ENCODE results near the gene NRBP1. TPM values are rescaled to one million over a fixed set of nuclear protein-coding genes. Genes with fewer than 3 reads are reported as not detected.

The NRBP1 gene
- total and polyA plus RNA-seq, 2 of the 4 experiments (the other 2 are of a cell fraction): 120 to 155 TPM

GRCh38 chr2:27441958-27442919 is 13.8 kb downstream of the NRBP1 start, which contains the start of gene KRTCAP3:
TSS of gene KRTCAP3 (plus strand) at chr2:27442381. CDS start at chr2:27442413, 32 bp downstream.
- Histone ChIP-seq H3K9ac (ENCODE audit: low read depth, low read length) (no peak within 1 kb of the TSS), H3K4me2 (ENCODE audit: low read depth, low read length) (no peak within 1 kb of the TSS), H2BK5ac (ENCODE audit: low read depth, low read length, poor library complexity, severe bottlenecking) (no peak within 1 kb of the TSS), H3K23ac (ENCODE audit: low read depth, low read length) (no peak within 1 kb of the TSS), H4K20me1 (ENCODE audit: insufficient read depth, low read length) (peaks cover 4% of the 10 kb centered on the region), H3K4ac (ENCODE audit: low read depth, low read length) (no peak within 1 kb of the TSS), H3K56ac (ENCODE audit: extremely low read depth, insufficient read depth, low read length) (no peak within 1 kb of the TSS), H4K8ac (ENCODE audit: low read depth in 2 of 2, low read length in 2 of 2) (no peak within 1 kb of the TSS), H3K27ac (ENCODE audit: insufficient read depth, low read length) (no peak within 1 kb of the TSS), H3K18ac (ENCODE audit: low read depth, low read length) (no peak within 1 kb of the TSS), H3K79me1 (ENCODE audit: low read depth in 1 of 2, low read length in 2 of 2) (no peaks in the 10 kb centered on the region; a peak in 1 of 4 replicates), H2BK120ac (ENCODE audit: low read depth, low read length) (no peak within 1 kb of the TSS), H3K14ac (replicated peaks; ENCODE audit: low read depth, low read length) (no peak within 1 kb of the TSS), H3K27me3 (ENCODE audit: control insufficient read depth, insufficient read depth, low read length) (no peaks in the 10 kb centered on the region), H3K36me3 (ENCODE audit: control insufficient read depth, insufficient read depth, low read length) (peaks cover 39% of the 10 kb centered on the region), H3K9me3 (ENCODE audit: control insufficient read depth, insufficient read depth, low read length) (no peaks in the 10 kb centered on the region), H2BK20ac (ENCODE audit: low read depth, low read length) (no peak within 1 kb of the TSS), H3K9me1 (ENCODE audit: insufficient read depth, low read length) (no peaks in the 10 kb centered on the region), H2AK5ac (ENCODE audit: low read depth, low read length) (no peak within 1 kb of the TSS), H2AFZ (replicated peaks; ENCODE audit: low read length, poor library complexity) (no peak within 1 kb of the TSS), H2BK15ac (ENCODE audit: low read depth, low read length) (no peak within 1 kb of the TSS), H4K91ac (ENCODE audit: insufficient read depth, low read depth, low read length) (no peak within 1 kb of the TSS), H4K5ac (ENCODE audit: low read depth, low read length) (no peak within 1 kb of the TSS), H2AK9ac (replicated peaks; ENCODE audit: low read depth, low read length, poor library complexity) (peak within 1 kb of the TSS; percentile 55), H3K4me3 (ENCODE audit: insufficient read depth, low read depth, low read length) (no peak within 1 kb of the TSS), H3K4me1 (ENCODE audit: control insufficient read depth, insufficient read depth, low read length) (no peaks in the 10 kb centered on the region)
- TF ChIP-seq NFE2L2 (IDR thresholded peaks at IDR 0.05; ENCODE audit: low read depth, low read length) (no peak), MXI1 (IDR thresholded peaks at IDR 0.05; ENCODE audit: borderline replicate concordance, low read depth, low read length) (no peak), RAD21 (IDR thresholded peaks at IDR 0.05; ENCODE audit: low read length) (no peak), CTCF (conservative IDR thresholded peaks at IDR 0.05; ENCODE audit: low read depth, low read length) (no peak), BHLHE40 (IDR thresholded peaks at IDR 0.05; ENCODE audit: low read depth, low read length) (no peak), RFX5 (IDR thresholded peaks at IDR 0.05; ENCODE audit: low read depth, low read length) (no peak)
- intact Hi-C loops (cut with micrococcal nuclease): no loop called here
- WGBS, 2 experiments (ENCODE audit: extremely low coverage in 2 of 2, insufficient read length in 1 of 2): 59% methylated on average over 32 of the region's 80 CpGs; no CpG with 5 or more reads in 1 of the 2 experiments
- CTCF ChIA-PET: no interaction called here
- dilution Hi-C loops (cut with HindIII; ENCODE audit: low sequenced_read_pairs, unreplicated experiment): no loop called here
- DNase-seq (no peak), ATAC-seq (ENCODE audit: low read depth) (peak; percentile 19)
- in situ Hi-C loops (cut with MboI; ENCODE audit: low sequenced_read_pairs): no loop called here
- BruUV-seq (replicated peaks): no TSS peak
- POLR2A ChIA-PET (ENCODE audit: unreplicated experiment): no interaction called here

Measured in IMR-90 (cell line).